Caco-2 (cell line): Measurements from ENCODE around the gene PDE4D. TPM values are rescaled to one million over a fixed set of nuclear protein-coding genes. Genes with fewer than 3 reads are reported as not detected.
A peak's percentile ranks its signal among the peaks of the same experiment; 100 is the strongest.

Source experiments
- BruUV-seq: library from RNA; stranded (reverse); fragments of 400-500 nt; replicated peaks from 2 replicates; lab custom pipeline; 2021; lab: Mats Ljungman, UMichigan
- CTCF ChIA-PET: fragments of 300-600 bp; sonication (Branson Sonifier 250); formaldehyde crosslinking; loops from one replicate; lab custom pipeline; 2022; ENCODE audit warnings: antibody characterized with exemption; lab: Charles Lee
- POLR2A ChIA-PET: fragments of 300-600 bp; sonication (Branson Sonifier 250); formaldehyde crosslinking; loops from one replicate; lab custom pipeline; 2022; ENCODE audit warnings: antibody characterized with exemption; lab: Charles Lee
- DNase-seq, 2 experiments: peaks; one replicate each; pipeline versions ENCODE4 v3.0.0 to v3.0.0-alpha.2; 2020 to 2022
- H3K27me3 ChIP-seq: replicated peaks from 2 replicates; pipeline ENCODE4 v1.6.0; 2011; ENCODE audit warnings: low read length; ENCODE audit not compliant: control insufficient read depth, insufficient read depth
- H3K36me3 ChIP-seq: 2 replicates; pipeline ENCODE4 v1.5.1; 2011; ENCODE audit warnings: low read length; ENCODE audit not compliant: control insufficient read depth, insufficient read depth
- H3K4me1 ChIP-seq: fragments of 250-450 bp; sonication (Bioruptor Pico); 2 replicates; pipeline ENCODE4 v1.5.1; 2020; ENCODE audit warnings: mild to moderate bottlenecking
- H3K4me3 ChIP-seq: 2 replicates; pipeline ENCODE4 v1.5.1; 2011; ENCODE audit warnings: low read depth, mild to moderate bottlenecking, control low read depth, low read length
- H3K9me3 ChIP-seq: fragments of 250-450 bp; sonication (Bioruptor Pico); 2 replicates; pipeline ENCODE4 v1.5.1; 2020; ENCODE audit warnings: mild to moderate bottlenecking, moderate library complexity
- H3K27ac Mint-ChIP-seq: one replicate; pipeline ENCODE4 v1.8.0; 2022; ENCODE audit warnings: mixed read lengths; ENCODE audit not compliant: unreplicated experiment
- H3K27me3 Mint-ChIP-seq: one replicate; pipeline ENCODE4 v1.8.0; 2022; ENCODE audit warnings: mixed read lengths; ENCODE audit not compliant: insufficient read depth, unreplicated experiment
- H3K36me3 Mint-ChIP-seq: one replicate; pipeline ENCODE4 v1.8.0; 2022; ENCODE audit warnings: mild to moderate bottlenecking, mixed read lengths; ENCODE audit not compliant: insufficient read depth, unreplicated experiment
- H3K4me1 Mint-ChIP-seq: one replicate; pipeline ENCODE4 v1.8.0; 2022; ENCODE audit warnings: low read depth, mixed read lengths; ENCODE audit not compliant: unreplicated experiment
- H3K4me3 Mint-ChIP-seq: one replicate; pipeline ENCODE4 v1.8.0; 2022; ENCODE audit warnings: mild to moderate bottlenecking, moderate library complexity, mixed read lengths; ENCODE audit not compliant: unreplicated experiment
- H3K9me3 Mint-ChIP-seq: one replicate; pipeline ENCODE4 v1.8.0; 2022; ENCODE audit warnings: mixed read lengths; ENCODE audit not compliant: unreplicated experiment
- CTCF ChIP-seq, 2 experiments: fragments of 200-600 bp in 1 of 2; IDR thresholded peaks; 1 replicate in 1 of 2; 2 replicates in 1 of 2; pipeline versions ENCODE4 v1.5.1 to v1.8.0; 2011 to 2022; ENCODE audit warnings: antibody characterized with exemption in 1 of 2, control low read depth in 1 of 2, inconsistent platforms in 1 of 2, low read depth in 1 of 2, low read length in 1 of 2, mild to moderate bottlenecking in 1 of 2, moderate library complexity in 1 of 2; ENCODE audit not compliant: insufficient read depth in 1 of 2, severe bottlenecking in 1 of 2, unreplicated experiment in 1 of 2
- intact Hi-C: fragments of 100-400 bp; cut with micrococcal nuclease; formaldehyde crosslinking; loops from one replicate; pipeline ENCODE4 v1.10.0; 2022; ENCODE audit not compliant: unreplicated experiment
- total RNA-seq: library from RNA; stranded (reverse); gene quantifications from 2 replicates; pipeline ENCODE4 v1.2.3, GENCODE V29; 2022

PDE4D gene
- total RNA-seq, 1 experiment from 2014 or later: 89.8 TPM

- Histone ChIP-seq H3K36me3 (no peaks in the 10 kb centered on the region), H3K4me3 (no peak overlapping the region), H3K9me3 (no peaks in the 10 kb centered on the region), H3K4me1 (peaks cover 14% of the 10 kb centered on the region; the same call in 1 of the 2 replicates), H3K27me3 (no peaks in the 10 kb centered on the region)
- no peak for TF ChIP-seq CTCF (IDR thresholded peaks at IDR 0.05; ENCODE audit: insufficient read depth in 1 of 2, low read depth in 1 of 2, low read length in 1 of 2, severe bottlenecking in 1 of 2, unreplicated experiment in 1 of 2)
- Mint-ChIP-seq H3K4me1 (peaks cover 26% of the 10 kb centered on the region), H3K9me3 (no peaks in the 10 kb centered on the region), H3K4me3 (no peak overlapping the region), H3K27me3 (no peaks in the 10 kb centered on the region), H3K27ac (no peak overlapping the region), H3K36me3 (peaks cover 58% of the 10 kb centered on the region)
- ChIA-PET POLR2A (no interaction called here), CTCF (no interaction called here)
- BruUV-seq: no TSS peak
- intact Hi-C loops: no loop called here
- DNase-seq: no peak
Measured at GRCh38 chr5:59003124-59003523, 890.4 kb downstream of the PDE4D start.

GRCh38 chr5:59002162-59002825, 891.2 kb downstream of the PDE4D start:
- CTCF ChIA-PET: no interaction called here
- Mint-ChIP-seq H3K4me3 (no peak overlapping the region), H3K27ac (peak overlapping the region; percentile 40), H3K27me3 (no peaks in the 10 kb centered on the region), H3K36me3 (peaks cover 58% of the 10 kb centered on the region), H3K9me3 (no peaks in the 10 kb centered on the region), H3K4me1 (peaks cover 26% of the 10 kb centered on the region)
- intact Hi-C loops: no loop called here
- Histone ChIP-seq H3K4me1 (peaks cover 17% of the 10 kb centered on the region), H3K27me3 (no peaks in the 10 kb centered on the region), H3K9me3 (no peaks in the 10 kb centered on the region), H3K36me3 (no peaks in the 10 kb centered on the region), H3K4me3 (no peak overlapping the region)
- DNase-seq: no peak
- no TSS peak for BruUV-seq
- POLR2A ChIA-PET: no interaction called here
- TF ChIP-seq CTCF (IDR thresholded peaks at IDR 0.05; ENCODE audit: insufficient read depth in 1 of 2, low read depth in 1 of 2, low read length in 1 of 2, severe bottlenecking in 1 of 2, unreplicated experiment in 1 of 2): no peak

GRCh38 chr5:59001716-59002115, 891.8 kb downstream of the PDE4D start:
- H3K4me3 ChIP-seq: no peak overlapping the region
- intact Hi-C loops: no loop called here
- Mint-ChIP-seq H3K4me1 (peaks cover 26% of the 10 kb centered on the region), H3K27me3 (no peaks in the 10 kb centered on the region), H3K27ac (peak overlapping the region; percentile 40), H3K4me3 (no peak overlapping the region), H3K36me3 (peaks cover 56% of the 10 kb centered on the region), H3K9me3 (no peaks in the 10 kb centered on the region)
- peaks cover 17% of the 10 kb centered on the region for H3K4me1 ChIP-seq
- CTCF ChIA-PET: no interaction called here
- no peak for DNase-seq
- H3K9me3 ChIP-seq: no peaks in the 10 kb centered on the region
- no peak for TF ChIP-seq CTCF (IDR thresholded peaks at IDR 0.05; ENCODE audit: insufficient read depth in 1 of 2, low read depth in 1 of 2, low read length in 1 of 2, severe bottlenecking in 1 of 2, unreplicated experiment in 1 of 2)
- no peaks in the 10 kb centered on the region for H3K27me3 ChIP-seq
- BruUV-seq: no TSS peak
- H3K36me3 ChIP-seq: no peaks in the 10 kb centered on the region
- POLR2A ChIA-PET: no interaction called here
